ENCODE results near the gene NCS1. TPM values are rescaled to one million over a fixed set of nuclear protein-coding genes. Genes with fewer than 3 reads are reported as not detected.

NCS1 gene
- total and polyA plus RNA-seq, 2 experiments from 2014 or later = 4.7 to 33.0 TPM

DNA sequence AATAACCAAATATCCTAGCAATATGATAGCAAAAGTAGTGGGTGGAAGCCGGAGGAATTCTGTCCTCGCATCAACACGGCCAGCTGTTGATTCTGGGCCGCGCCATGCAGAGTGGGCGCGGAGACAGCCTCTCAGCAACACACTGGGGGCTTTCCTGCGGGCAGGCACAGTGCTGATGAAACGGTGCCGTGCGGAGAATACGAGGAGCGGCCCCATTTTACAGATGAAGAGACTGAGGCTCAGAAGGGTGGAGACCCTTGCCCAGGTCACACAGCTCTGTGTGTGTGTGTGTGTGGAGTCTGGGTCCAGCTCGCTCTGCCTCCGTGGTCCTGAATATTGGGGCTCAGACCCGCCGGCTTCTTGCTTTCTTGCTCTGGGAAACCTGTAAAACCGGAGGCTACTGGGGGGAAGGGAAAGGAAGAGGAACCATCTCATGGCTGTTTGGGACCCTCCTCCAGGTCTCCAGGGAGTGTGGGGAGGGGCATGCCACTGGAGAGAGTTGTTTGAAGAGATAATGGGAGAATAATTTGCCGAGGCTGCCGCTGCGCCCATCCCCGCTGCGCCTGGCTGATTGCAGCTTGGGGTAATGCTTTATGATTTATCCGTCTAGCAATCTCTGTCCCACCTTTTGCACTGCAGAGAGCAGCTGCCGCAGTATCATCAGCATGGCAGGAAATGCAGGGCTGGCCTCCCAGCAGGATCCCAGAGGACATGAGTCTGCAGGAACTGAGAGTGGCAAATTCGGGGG, 36.6 kb downstream of the NCS1 start:
- H3K4me2 ChIP-seq (ENCODE audit: unreplicated experiment) = no peak overlapping the region
- 85% methylated on average over 26 of the region's 26 CpGs for WGBS, 2 experiments (ENCODE audit: low coverage in 1 of 2, low lambda C conversion rate in 2 of 2, missing lambda C conversion rate in 2 of 2)
- H3K36me3 ChIP-seq (ENCODE audit: low read depth) = no peaks in the 10 kb centered on the region
- in situ Hi-C loops (cut with MboI) = no loop called here
- no peaks in the 10 kb centered on the region for H3K27me3 ChIP-seq (replicated peaks; ENCODE audit: insufficient read depth)
- H3F3A ChIP-seq (ENCODE audit: insufficient read depth) = no peaks in the 10 kb centered on the region
- TF ChIP-seq EZH2phosphoT487 (IDR thresholded peaks at IDR 0.05; ENCODE audit: insufficient read depth, low read depth) (no peak), EZH2 (IDR thresholded peaks at IDR 0.05; ENCODE audit: insufficient read depth, poor library complexity, severe bottlenecking) (no peak)
- H3K4me3 ChIP-seq = no peak overlapping the region
- no peaks in the 10 kb centered on the region for H3K4me1 ChIP-seq (ENCODE audit: insufficient read depth)
- H3K9me2 ChIP-seq (ENCODE audit: insufficient read depth) = no peaks in the 10 kb centered on the region
- no peak overlapping the region for H3K9ac ChIP-seq
- no peaks in the 10 kb centered on the region for H3K79me2 ChIP-seq (ENCODE audit: insufficient read depth)
- no peak for DNase-seq
- no peak overlapping the region for H3K27ac ChIP-seq
- H2AFZ ChIP-seq = no peak overlapping the region
- no peaks in the 10 kb centered on the region for H3K9me3 ChIP-seq (ENCODE audit: low read depth)
- H4K20me1 ChIP-seq (ENCODE audit: insufficient read depth) = no peaks in the 10 kb centered on the region

- H3K27me3 ChIP-seq (replicated peaks; ENCODE audit: insufficient read depth) = no peaks in the 10 kb centered on the region
- no peak overlapping the region for H3K27ac ChIP-seq
- WGBS, 2 experiments (ENCODE audit: low coverage in 1 of 2, low lambda C conversion rate in 2 of 2, missing lambda C conversion rate in 2 of 2) = 88 to 92% methylated on average over 14 of the region's 14 CpGs
- DNase-seq = no peak
- no peaks in the 10 kb centered on the region for H3K4me1 ChIP-seq (ENCODE audit: insufficient read depth)
- H3K9ac ChIP-seq = no peak overlapping the region
- in situ Hi-C loops (cut with MboI) = no loop called here
- no peak overlapping the region for H3K4me3 ChIP-seq
- H3K4me2 ChIP-seq (ENCODE audit: unreplicated experiment) = no peak overlapping the region
- no peaks in the 10 kb centered on the region for H4K20me1 ChIP-seq (ENCODE audit: insufficient read depth)
- no peak for TF ChIP-seq EZH2phosphoT487 (IDR thresholded peaks at IDR 0.05; ENCODE audit: insufficient read depth, low read depth)
- TF ChIP-seq EZH2 (IDR thresholded peaks at IDR 0.05; ENCODE audit: insufficient read depth, poor library complexity, severe bottlenecking) = no peak
- H3K36me3 ChIP-seq (ENCODE audit: low read depth) = no peaks in the 10 kb centered on the region
- no peaks in the 10 kb centered on the region for H3F3A ChIP-seq (ENCODE audit: insufficient read depth)
- H2AFZ ChIP-seq = no peak overlapping the region
- H3K9me2 ChIP-seq (ENCODE audit: insufficient read depth) = no peaks in the 10 kb centered on the region
- no peaks in the 10 kb centered on the region for H3K79me2 ChIP-seq (ENCODE audit: insufficient read depth)
- no peaks in the 10 kb centered on the region for H3K9me3 ChIP-seq (ENCODE audit: low read depth)
Measured at GRCh38 chr9:130209422-130209821, 37.2 kb downstream of the NCS1 start.

DNA sequence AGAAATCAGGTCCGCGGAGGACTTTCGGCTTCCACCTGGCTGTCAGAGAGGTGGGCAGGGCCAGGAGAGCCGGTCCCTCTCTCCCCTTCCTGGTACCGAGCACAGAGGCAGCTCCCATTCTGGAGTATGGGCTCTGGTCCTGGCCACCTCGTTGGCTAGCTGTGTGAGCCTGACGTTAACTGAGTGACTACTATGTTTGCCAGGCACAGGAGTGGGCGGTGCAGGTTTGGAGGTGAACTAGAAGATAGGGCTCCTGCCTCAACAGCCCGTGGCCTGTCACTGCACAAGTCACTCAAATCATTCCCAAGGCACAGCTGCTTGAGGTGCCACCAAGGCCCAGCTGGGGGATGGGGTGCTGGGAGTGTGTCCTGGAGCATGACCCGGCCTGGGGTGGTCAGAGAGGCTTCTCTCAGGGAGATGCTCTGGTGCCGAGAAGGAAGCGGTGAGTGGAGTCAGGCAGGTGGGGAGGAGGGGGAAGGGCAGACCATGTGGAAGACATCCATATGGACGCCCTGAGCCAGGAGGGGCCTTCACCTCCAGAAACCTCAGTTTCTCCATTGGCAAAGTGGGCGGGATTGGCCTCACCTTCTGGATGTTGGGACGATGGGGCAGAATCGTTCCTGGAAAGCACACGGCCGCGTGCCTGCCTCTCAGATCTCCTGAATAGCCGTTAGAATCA, 39.5 kb downstream of the NCS1 start:
- H2AFZ ChIP-seq = no peak overlapping the region
- no peaks in the 10 kb centered on the region for H3K27me3 ChIP-seq (replicated peaks; ENCODE audit: insufficient read depth)
- WGBS, 2 experiments (ENCODE audit: low coverage in 1 of 2, low lambda C conversion rate in 2 of 2, missing lambda C conversion rate in 2 of 2) = 74% methylated on average over 17 to 20 of the region's 20 CpGs
- in situ Hi-C loops (cut with MboI) = no loop called here
- no peaks in the 10 kb centered on the region for H3K9me2 ChIP-seq (ENCODE audit: insufficient read depth)
- H3K4me2 ChIP-seq (ENCODE audit: unreplicated experiment) = no peak overlapping the region
- no peak overlapping the region for H3K9ac ChIP-seq
- no peaks in the 10 kb centered on the region for H3K4me1 ChIP-seq (ENCODE audit: insufficient read depth)
- H3K4me3 ChIP-seq = no peak overlapping the region
- no peak for TF ChIP-seq EZH2 (IDR thresholded peaks at IDR 0.05; ENCODE audit: insufficient read depth, poor library complexity, severe bottlenecking)
- H4K20me1 ChIP-seq (ENCODE audit: insufficient read depth) = no peaks in the 10 kb centered on the region
- no peak overlapping the region for H3K27ac ChIP-seq
- no peaks in the 10 kb centered on the region for H3K9me3 ChIP-seq (ENCODE audit: low read depth)
- no peaks in the 10 kb centered on the region for H3F3A ChIP-seq (ENCODE audit: insufficient read depth)
- DNase-seq = no peak
- H3K79me2 ChIP-seq (ENCODE audit: insufficient read depth) = no peaks in the 10 kb centered on the region; the same call in 1 of the 2 replicates
- H3K36me3 ChIP-seq (ENCODE audit: low read depth) = no peaks in the 10 kb centered on the region

DNA sequence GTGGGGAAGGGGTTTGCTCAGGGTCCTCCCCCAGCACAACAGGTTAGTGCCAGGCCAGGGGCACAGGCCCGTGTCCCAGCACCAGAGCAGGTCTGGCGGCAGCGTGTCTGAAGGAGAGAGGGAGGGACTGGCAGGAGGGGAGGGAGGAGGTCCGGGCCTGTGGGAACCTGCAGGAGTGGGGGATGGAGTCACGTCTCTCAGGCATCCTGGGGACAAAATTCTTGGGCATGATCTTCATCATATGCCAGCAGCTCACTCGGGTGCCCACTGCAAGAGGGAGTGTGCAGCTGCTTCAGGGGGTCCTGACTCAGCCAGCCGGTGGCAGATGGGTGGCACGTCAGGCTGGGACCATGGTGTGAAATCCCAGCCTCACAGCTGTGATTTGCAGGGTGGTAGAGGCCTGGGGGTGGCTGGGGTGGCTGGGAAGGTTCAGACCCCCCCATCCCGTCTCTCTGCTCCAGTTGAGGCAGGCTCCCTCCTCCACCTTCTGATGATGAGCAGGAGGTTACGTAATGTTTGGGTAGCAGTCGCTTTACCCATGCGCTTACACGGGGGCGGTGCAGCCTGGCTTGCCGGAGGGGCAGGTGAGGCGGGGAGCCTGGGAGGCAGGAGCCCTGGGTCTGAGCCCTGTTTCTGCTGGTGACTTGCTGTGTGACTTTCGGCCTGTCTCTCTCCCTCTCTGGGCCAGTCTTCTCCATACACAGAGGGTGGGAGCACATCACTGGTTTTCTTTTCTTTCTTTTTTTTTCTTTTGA, 40.5 kb downstream of the NCS1 start:
- no peaks in the 10 kb centered on the region; the same call in 1 of the 2 replicates for H3K79me2 ChIP-seq (ENCODE audit: insufficient read depth)
- no peaks in the 10 kb centered on the region for H3K9me2 ChIP-seq (ENCODE audit: insufficient read depth)
- H4K20me1 ChIP-seq (ENCODE audit: insufficient read depth) = no peaks in the 10 kb centered on the region
- no peak overlapping the region for H3K4me2 ChIP-seq (ENCODE audit: unreplicated experiment)
- H3K27ac ChIP-seq = no peak overlapping the region
- H3K27me3 ChIP-seq (replicated peaks; ENCODE audit: insufficient read depth) = no peaks in the 10 kb centered on the region
- DNase-seq = no peak
- H3K4me3 ChIP-seq = no peak overlapping the region
- H3K9ac ChIP-seq = no peak overlapping the region
- TF ChIP-seq EZH2phosphoT487 (IDR thresholded peaks at IDR 0.05; ENCODE audit: insufficient read depth, low read depth) (no peak), EZH2 (IDR thresholded peaks at IDR 0.05; ENCODE audit: insufficient read depth, poor library complexity, severe bottlenecking) (no peak)
- H3K4me1 ChIP-seq (ENCODE audit: insufficient read depth) = no peaks in the 10 kb centered on the region
- WGBS, 2 experiments (ENCODE audit: low coverage in 1 of 2, low lambda C conversion rate in 2 of 2, missing lambda C conversion rate in 2 of 2) = 80% methylated on average over 11 to 17 of the region's 17 CpGs
- H3F3A ChIP-seq (ENCODE audit: insufficient read depth) = no peaks in the 10 kb centered on the region
- no peak overlapping the region for H2AFZ ChIP-seq
- H3K36me3 ChIP-seq (ENCODE audit: low read depth) = no peaks in the 10 kb centered on the region
- in situ Hi-C loops (cut with MboI) = no loop called here
- no peaks in the 10 kb centered on the region for H3K9me3 ChIP-seq (ENCODE audit: low read depth)
